Measurements from ENCODE around the gene MASP2.
A peak's percentile ranks its signal among the peaks of the same experiment; 100 is the strongest.
"Not testable (repeated sequence)": the region's sequence is repeated elsewhere in the genome, so short reads cannot be mapped to it uniquely, and the experiment has no call there.

Gene MASP2

DNA sequence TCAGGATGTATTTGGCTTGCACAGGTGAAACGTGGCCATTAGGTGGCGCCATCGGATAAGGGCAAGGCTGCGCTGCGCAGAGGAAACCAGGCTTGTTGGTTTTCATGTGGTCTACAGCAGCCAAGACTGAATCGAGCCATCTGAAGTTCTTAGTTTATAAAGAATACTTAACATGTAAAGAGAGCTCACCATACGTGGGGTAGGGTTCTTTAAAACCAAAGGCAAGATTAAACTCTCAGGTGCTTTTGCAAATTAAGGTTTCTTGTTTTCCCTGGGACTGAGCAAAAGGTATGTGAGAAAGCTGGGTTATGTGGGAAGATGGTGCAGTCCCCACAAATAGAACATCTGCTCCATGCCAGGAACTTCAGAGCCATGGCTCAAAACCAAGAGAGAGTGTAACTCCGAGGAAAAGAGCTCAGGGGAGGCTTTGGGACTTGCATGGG is 9.3 kb downstream of the MASP2 start:
- peak; percentile 90 for DNase-seq (ENCODE audit: low read depth)

DNA sequence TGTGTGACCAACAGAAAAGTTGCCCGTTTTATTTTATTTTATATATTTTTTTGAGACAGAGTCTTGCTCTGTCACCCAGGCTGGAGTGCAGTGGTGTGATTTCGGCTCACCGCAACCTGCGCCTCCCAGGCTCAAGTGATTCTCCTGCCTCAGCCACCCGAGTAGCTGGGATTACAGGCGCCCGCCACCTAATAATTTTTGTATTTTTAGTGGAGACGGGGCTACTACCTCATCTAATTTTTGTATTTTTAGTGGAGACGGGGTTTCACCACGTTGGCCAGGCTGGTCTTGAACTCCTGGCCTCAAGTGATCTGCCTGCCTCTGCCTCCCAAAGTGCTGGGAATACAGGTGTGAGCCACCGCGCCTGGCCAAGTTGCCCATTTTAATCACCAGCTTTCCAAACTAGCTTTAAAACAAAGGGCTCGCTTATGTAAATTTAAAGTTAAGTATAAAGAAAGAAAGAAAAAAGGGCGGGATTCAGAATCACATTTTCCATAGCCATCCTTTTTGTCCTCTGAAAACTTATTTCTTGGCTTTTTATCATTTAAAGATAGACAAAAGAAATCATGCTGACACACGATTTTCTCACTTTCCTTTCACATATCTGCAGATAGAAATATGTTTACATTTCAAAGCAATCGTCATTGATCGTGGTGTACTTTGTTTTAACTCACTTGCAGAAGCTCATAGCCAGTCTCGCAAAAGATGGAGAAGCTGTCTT is 9.9 kb downstream of the MASP2 start:
- DNase-seq (ENCODE audit: low read depth) = not testable (repeated sequence)

DNA sequence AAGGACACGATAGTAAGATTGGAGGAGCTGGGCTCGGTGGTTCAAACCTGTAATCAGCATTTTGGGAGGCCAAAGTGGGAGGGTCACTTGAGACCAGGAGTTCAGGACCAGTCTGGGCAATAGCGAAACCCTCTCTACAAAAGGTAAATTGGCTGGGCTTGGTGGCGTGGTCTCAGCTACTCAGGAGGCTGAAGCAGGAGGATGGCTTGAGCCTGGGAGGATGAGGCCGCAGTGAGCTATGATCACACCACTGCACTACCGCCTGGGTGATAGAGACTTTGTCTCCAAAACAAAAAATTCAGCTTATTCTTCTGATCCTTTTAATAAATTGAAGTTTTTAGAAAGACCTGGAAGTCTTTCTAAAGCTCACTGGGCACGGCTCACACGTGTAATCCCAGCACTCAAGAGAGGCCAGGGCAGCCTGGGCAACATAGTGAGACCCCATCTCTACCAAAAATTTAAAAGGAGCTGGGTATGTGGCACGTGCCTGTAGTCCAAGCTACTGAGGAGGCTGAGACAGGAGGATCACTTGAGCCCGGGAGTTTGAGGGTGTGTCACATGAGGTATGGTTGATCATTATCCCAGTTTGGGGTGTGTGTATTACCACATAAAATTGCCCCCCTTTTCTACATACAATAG is 15.3 kb downstream of the MASP2 start:
- DNase-seq (ENCODE audit: low read depth) = no peak

- DNase-seq (ENCODE audit: low read depth) = no peak
Measured at GRCh38 chr1:11030865-11031264, 16.2 kb downstream of the MASP2 start.

- no peak for DNase-seq (ENCODE audit: low read depth)
Measured at GRCh38 chr1:11028018-11028417, 19.0 kb downstream of the MASP2 start.

DNA sequence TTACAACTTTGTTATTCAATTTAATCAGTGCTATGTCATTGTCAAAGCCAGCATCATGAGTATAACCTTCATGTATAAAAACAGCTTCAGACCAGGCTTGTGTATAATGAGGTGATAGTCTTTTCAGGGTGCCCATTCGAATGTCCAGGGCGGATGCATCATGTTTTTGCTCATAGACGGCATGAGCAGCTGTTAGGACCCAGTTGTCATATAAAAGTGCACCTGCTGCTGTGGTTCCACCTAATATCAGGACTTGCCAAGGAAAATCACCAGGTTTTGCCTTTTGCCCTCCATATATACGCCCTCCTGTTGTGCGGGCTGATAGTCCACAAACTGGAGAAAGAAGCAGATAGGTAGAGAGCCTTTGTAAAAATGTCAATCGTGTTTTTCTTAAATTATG is 19.7 kb downstream of the MASP2 start:
- DNase-seq (ENCODE audit: low read depth) = no peak

- no peak for DNase-seq (ENCODE audit: low read depth)
Measured at GRCh38 chr1:11026903-11027302, 20.1 kb downstream of the MASP2 start.

- DNase-seq (ENCODE audit: low read depth) = no peak
Measured at GRCh38 chr1:11026052-11026451, 21.0 kb downstream of the MASP2 start.

GRCh38 chr1:11025618-11026017 is 21.4 kb downstream of the MASP2 start:
- no peak for DNase-seq (ENCODE audit: low read depth)

DNA sequence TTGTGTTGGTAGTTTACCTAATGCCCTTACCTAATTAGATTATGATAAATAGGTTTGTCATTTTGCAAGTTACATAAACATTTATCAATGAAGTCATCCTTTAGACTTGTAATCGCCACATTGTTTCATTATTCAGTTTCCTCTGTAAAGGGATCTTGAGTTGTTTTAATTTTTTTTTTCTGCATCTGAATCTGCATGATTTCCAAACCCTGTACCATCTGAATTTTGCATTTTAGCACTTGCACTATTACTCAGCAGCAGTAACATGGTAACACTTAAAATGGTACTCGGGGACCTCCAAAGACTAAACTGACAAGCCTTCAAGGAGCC is 22.2 kb downstream of the MASP2 start:
- no peak for DNase-seq (ENCODE audit: low read depth)

- no peak for DNase-seq (ENCODE audit: low read depth)
Measured at GRCh38 chr1:11024154-11024873, 22.7 kb downstream of the MASP2 start.

- DNase-seq (ENCODE audit: low read depth) = no peak
Measured at GRCh38 chr1:11023201-11023600, 23.8 kb downstream of the MASP2 start.

DNA sequence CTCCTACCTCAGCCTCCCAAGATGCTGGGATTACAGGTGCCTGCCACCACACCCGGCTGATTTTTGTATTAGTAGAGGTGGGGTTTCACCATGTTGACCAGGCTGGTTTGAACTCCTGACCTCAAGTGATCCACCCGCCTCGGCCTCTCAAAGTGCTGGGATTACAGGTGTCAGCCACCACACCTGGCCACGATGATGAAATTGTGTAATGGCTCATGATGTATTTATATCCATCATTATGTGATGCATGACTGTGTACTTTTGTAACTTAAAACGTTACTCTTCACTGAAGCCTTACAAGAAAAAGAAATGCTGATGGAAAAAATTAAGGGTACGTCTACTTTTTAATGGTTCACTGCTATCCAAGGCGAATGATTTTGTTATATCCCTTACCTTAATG is 27.1 kb downstream of the MASP2 start:
- DNase-seq (ENCODE audit: low read depth) = no peak

- DNase-seq (ENCODE audit: low read depth) = not testable (repeated sequence)
Measured at GRCh38 chr1:11019358-11019757, 27.7 kb downstream of the MASP2 start.

- DNase-seq (ENCODE audit: low read depth) = no peak
Measured at GRCh38 chr1:11013160-11013531, 33.9 kb downstream of the MASP2 start.

- peak; percentile 79 for DNase-seq (ENCODE audit: low read depth)
Measured at GRCh38 chr1:11012260-11013159, 34.5 kb downstream of the MASP2 start, which contains the start of gene TARDBP. TSS of gene TARDBP (plus strand) at chr1:11012654. CDS start at chr1:11013728, 1,074 bp downstream.

DNA sequence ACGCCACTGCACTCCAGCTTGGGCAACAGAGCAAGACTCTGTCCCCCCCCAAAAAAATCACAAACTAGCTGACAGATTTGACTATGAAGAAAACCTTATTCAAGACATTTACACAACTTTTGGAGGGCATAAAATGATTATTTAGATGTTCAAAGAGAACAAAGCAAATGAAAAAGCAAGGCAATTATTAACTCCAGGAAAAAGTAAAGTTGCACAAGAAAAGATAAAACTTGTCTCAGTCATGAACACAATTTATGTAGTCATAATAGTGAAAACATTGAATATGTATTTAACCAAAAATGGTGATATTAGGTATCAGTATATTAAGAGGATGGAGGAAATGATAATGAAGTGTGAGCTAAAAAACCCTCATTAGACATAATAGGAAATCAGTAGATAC is 46.5 kb downstream of the MASP2 start:
- no peak for DNase-seq (ENCODE audit: low read depth)

- no peak for DNase-seq (ENCODE audit: low read depth)
Measured at GRCh38 chr1:10996100-10996499, 50.9 kb downstream of the MASP2 start.

GRCh38 chr1:10992864-10993263 is 54.2 kb downstream of the MASP2 start:
- DNase-seq (ENCODE audit: low read depth) = no peak

- DNase-seq (ENCODE audit: low read depth) = not testable (repeated sequence)
Measured at GRCh38 chr1:10992004-10992403, 55.0 kb downstream of the MASP2 start.

DNA sequence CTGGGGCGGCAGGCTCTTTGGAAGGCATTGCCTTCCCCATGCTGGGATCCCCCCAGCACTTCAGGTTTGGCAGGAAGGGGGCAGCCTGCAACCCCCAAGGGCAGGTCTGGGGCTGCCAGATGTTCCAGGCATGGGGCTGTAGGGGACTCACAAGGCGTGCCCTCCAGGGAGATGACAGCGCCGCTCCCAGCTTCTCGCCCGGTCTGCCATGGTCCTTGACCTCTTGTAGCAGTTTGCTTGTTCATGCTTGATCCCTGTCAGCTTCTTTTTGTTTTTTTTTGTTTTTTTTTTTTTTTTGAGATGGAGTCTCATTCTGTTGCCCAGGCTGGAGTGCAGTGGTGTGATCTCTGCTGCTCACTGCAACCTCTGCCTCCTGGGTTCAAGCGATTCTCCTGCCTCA is 56.2 kb downstream of the MASP2 start:
- DNase-seq (ENCODE audit: low read depth) = no peak

- not testable (repeated sequence) for DNase-seq (ENCODE audit: low read depth)
Measured at GRCh38 chr1:10989920-10990516, 57.0 kb downstream of the MASP2 start.
